CD14-positive monocyte (primary cell): ENCODE results near the gene ZNF79. TPM values are rescaled to one million over a fixed set of nuclear protein-coding genes. Genes with fewer than 3 reads are reported as not detected.

Experiments
- DNase-seq, 3 donors: peaks; one replicate each; pipeline ENCODE4 v3.0.0-alpha.2; 2011 to 2022
- H2AFZ ChIP-seq: 2 replicates; pipeline ENCODE4 v1.6.0; 2012; ENCODE audit warnings: mild to moderate bottlenecking, low read depth, low read length, inconsistent platforms; ENCODE audit not compliant: insufficient read depth, poor library complexity, severe bottlenecking
- H3K27ac ChIP-seq, 2 donors: 1 replicate in 1 of 2; 2 replicates in 1 of 2; pipeline ENCODE4 v1.5.1; 2012 to 2013; ENCODE audit warnings: low read length in 2 of 2, control low read depth in 1 of 2, inconsistent platforms in 1 of 2, low read depth in 1 of 2, mild to moderate bottlenecking in 1 of 2
- H3K27me3 ChIP-seq, 2 donors: one replicate each; pipeline versions ENCODE4 v1.6.0 to v1.6.1; 2011 to 2013; ENCODE audit warnings: low read length in 2 of 2; ENCODE audit not compliant: control insufficient read depth in 2 of 2, insufficient read depth in 2 of 2
- H3K36me3 ChIP-seq, 2 donors: replicated peaks in 1 of 2; 1 replicate in 1 of 2; 2 replicates in 1 of 2; pipeline versions ENCODE4 v1.5.1 to v1.6.1; 2012 to 2013; ENCODE audit warnings: low read length in 2 of 2, control low read depth in 1 of 2, inconsistent platforms in 1 of 2, mild to moderate bottlenecking in 1 of 2; ENCODE audit not compliant: insufficient read depth in 2 of 2, control insufficient read depth in 1 of 2
- H3K4me1 ChIP-seq, 2 donors: 1 replicate in 1 of 2; 2 replicates in 1 of 2; pipeline versions ENCODE4 v1.5.1 to v1.6.1; 2012 to 2013; ENCODE audit warnings: low read length in 2 of 2, control low read depth in 1 of 2, inconsistent platforms in 1 of 2, mild to moderate bottlenecking in 1 of 2, moderate library complexity in 1 of 2; ENCODE audit not compliant: insufficient read depth in 2 of 2, control insufficient read depth in 1 of 2
- H3K4me2 ChIP-seq: replicated peaks from 2 replicates; pipeline ENCODE3; 2012; ENCODE audit warnings: low read length, moderate library complexity, mild to moderate bottlenecking; ENCODE audit not compliant: poor library complexity, severe bottlenecking; ENCODE audit errors: extremely low read depth
- H3K4me3 ChIP-seq, 3 experiments: fragments of 200-600 bp in 1 of 3; sonication (generic) in 1 of 3; replicated peaks in 1 of 3; 1 replicate in 2 of 3; 2 replicates in 1 of 3; pipeline ENCODE4 v1.5.1; 2011 to 2013; ENCODE audit warnings: low read length in 3 of 3, mild to moderate bottlenecking in 3 of 3, control low read depth in 2 of 3, low read depth in 2 of 3, inconsistent platforms in 1 of 3, moderate library complexity in 1 of 3
- H3K79me2 ChIP-seq: 2 replicates; pipeline ENCODE4 v1.6.0; 2012; ENCODE audit warnings: mild to moderate bottlenecking, control low read depth, inconsistent platforms, low read length, moderate library complexity; ENCODE audit not compliant: insufficient read depth
- H3K9ac ChIP-seq: 2 replicates; pipeline ENCODE4 v1.6.0; 2017; ENCODE audit warnings: low read length, mild to moderate bottlenecking; ENCODE audit not compliant: insufficient read depth, poor library complexity, severe bottlenecking
- H3K9me3 ChIP-seq, 2 donors: replicated peaks in 1 of 2; 1 replicate in 1 of 2; 2 replicates in 1 of 2; pipeline versions ENCODE4 v1.5.1 to v1.6.1; 2012 to 2013; ENCODE audit warnings: low read length in 2 of 2, control low read depth in 1 of 2; ENCODE audit not compliant: control insufficient read depth in 1 of 2, insufficient read depth in 1 of 2
- H4K20me1 ChIP-seq: 2 replicates; pipeline ENCODE4 v1.6.0; 2012; ENCODE audit warnings: mild to moderate bottlenecking, low read length, control low read depth, moderate library complexity; ENCODE audit not compliant: insufficient read depth
- H3K27ac Mint-ChIP-seq, 7 donors: one replicate each; pipeline ENCODE4 v1.8.0; 2020; ENCODE audit warnings: mild to moderate bottlenecking in 7 of 7, mixed read lengths in 7 of 7, moderate library complexity in 6 of 7, inconsistent platforms in 2 of 7
- H3K27me3 Mint-ChIP-seq, 3 donors: one replicate each; pipeline ENCODE4 v1.8.0; 2021 to 2022; ENCODE audit warnings: low read depth in 3 of 3, mild to moderate bottlenecking in 3 of 3, mixed read lengths in 3 of 3, moderate library complexity in 3 of 3, inconsistent platforms in 1 of 3
- H3K36me3 Mint-ChIP-seq, 2 donors: one replicate each; pipeline ENCODE4 v1.8.0; 2020; ENCODE audit warnings: mixed read lengths in 2 of 2, inconsistent platforms in 1 of 2, mild to moderate bottlenecking in 1 of 2
- H3K4me1 Mint-ChIP-seq: one replicate; pipeline ENCODE4 v1.8.0; 2020; ENCODE audit warnings: mild to moderate bottlenecking, mixed read lengths
- H3K4me3 Mint-ChIP-seq, 2 donors: one replicate each; pipeline ENCODE4 v1.8.0; 2020; ENCODE audit warnings: mild to moderate bottlenecking in 2 of 2, mixed read lengths in 2 of 2, moderate library complexity in 1 of 2
- H3K9me3 Mint-ChIP-seq, 7 donors: one replicate each; pipeline ENCODE4 v1.8.0; 2020 to 2022; ENCODE audit warnings: mixed read lengths in 7 of 7, mild to moderate bottlenecking in 6 of 7, moderate library complexity in 6 of 7, inconsistent platforms in 2 of 7
- WGBS: methylation state at CpG from one replicate; pipeline ENCODE4 v1.1.5; 2013; ENCODE audit warnings: missing lambda C conversion rate; ENCODE audit not compliant: insufficient coverage; 5-methylcytosine and 5-hydroxymethylcytosine counted together
- intact Hi-C, 2 donors: fragments of 100-400 bp; cut with micrococcal nuclease; formaldehyde crosslinking; loops; one replicate each; pipeline versions ENCODE4 v1.15.0 to v1.15.1; 2023
- polyA plus RNA-seq, 3 donors: library from polyadenylated mRNA; depleted of rRNA in 1 of 3; unstranded in 2 of 3; stranded (reverse) in 1 of 3; fragments of 300-500 nt in 2 of 3; fragments of >200 nt in 1 of 3; fragmentation: Illumina TruSeq in 2 of 3; gene quantifications; 1 replicate in 2 of 3; 2 replicates in 1 of 3; pipeline ENCODE4 v1.2.3, GENCODE V29; 2012 to 2021
- TF ChIP-seq, protein P1 (sequence below): fragments of 200-600 bp; IDR thresholded peaks from one replicate; pipeline ENCODE4 v1.8.0; 2022; ENCODE audit warnings: antibody characterized with exemption, mild to moderate bottlenecking

Gene ZNF79
- polyA plus RNA-seq, 3 donors, result 1.4 to 3.3 (median 2.0) TPM

- Mint-ChIP-seq H3K9me3 (no peaks in the 10 kb centered on the region), H3K4me1 (peaks cover 22% of the 10 kb centered on the region), H3K4me3 (no peak overlapping the region), H3K36me3 (peaks cover 58 to 75% of the 10 kb centered on the region in 2 donors), H3K27me3 (no peaks in the 10 kb centered on the region), H3K27ac (no peak overlapping the region)
- TF ChIP-seq, protein P1, sequence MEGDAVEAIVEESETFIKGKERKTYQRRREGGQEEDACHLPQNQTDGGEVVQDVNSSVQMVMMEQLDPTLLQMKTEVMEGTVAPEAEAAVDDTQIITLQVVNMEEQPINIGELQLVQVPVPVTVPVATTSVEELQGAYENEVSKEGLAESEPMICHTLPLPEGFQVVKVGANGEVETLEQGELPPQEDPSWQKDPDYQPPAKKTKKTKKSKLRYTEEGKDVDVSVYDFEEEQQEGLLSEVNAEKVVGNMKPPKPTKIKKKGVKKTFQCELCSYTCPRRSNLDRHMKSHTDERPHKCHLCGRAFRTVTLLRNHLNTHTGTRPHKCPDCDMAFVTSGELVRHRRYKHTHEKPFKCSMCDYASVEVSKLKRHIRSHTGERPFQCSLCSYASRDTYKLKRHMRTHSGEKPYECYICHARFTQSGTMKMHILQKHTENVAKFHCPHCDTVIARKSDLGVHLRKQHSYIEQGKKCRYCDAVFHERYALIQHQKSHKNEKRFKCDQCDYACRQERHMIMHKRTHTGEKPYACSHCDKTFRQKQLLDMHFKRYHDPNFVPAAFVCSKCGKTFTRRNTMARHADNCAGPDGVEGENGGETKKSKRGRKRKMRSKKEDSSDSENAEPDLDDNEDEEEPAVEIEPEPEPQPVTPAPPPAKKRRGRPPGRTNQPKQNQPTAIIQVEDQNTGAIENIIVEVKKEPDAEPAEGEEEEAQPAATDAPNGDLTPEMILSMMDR, result no peak
- intact Hi-C loops, result loop anchor here (10.0 kb wide), 1 partner anchor 234 kb away; no protein-coding TSS in a partner anchor
- H3K9me3 ChIP-seq, result no peaks in the 10 kb centered on the region
- no peaks in the 10 kb centered on the region for H3K79me2 ChIP-seq
- H4K20me1 ChIP-seq, result no peaks in the 10 kb centered on the region
- WGBS, result 97% methylated on average over 6 of the region's 9 CpGs
- H3K4me2 ChIP-seq, result no peak overlapping the region
- H3K27ac ChIP-seq, result no peak overlapping the region
- H3K4me1 ChIP-seq, result peaks cover 26 to 27% of the 10 kb centered on the region in 2 donors
- no peak for DNase-seq
- H3K36me3 ChIP-seq, result peaks cover 46 to 66% of the 10 kb centered on the region in 2 donors
- H2AFZ ChIP-seq, result no peak overlapping the region
- H3K9ac ChIP-seq, result no peak overlapping the region
- no peak overlapping the region for H3K4me3 ChIP-seq
- H3K27me3 ChIP-seq, result no peaks in the 10 kb centered on the region
These were observed 34.7 kb downstream of the ZNF79 start for GRCh38 chr9:127458921-127459320.

- no peaks in the 10 kb centered on the region for H3K4me1 Mint-ChIP-seq
- WGBS, result 100% methylated on average over 1 of the region's 3 CpGs
- peaks cover 71 to 91% of the 10 kb centered on the region in 2 donors for H3K36me3 ChIP-seq
- no peak overlapping the region for H2AFZ ChIP-seq
- no peaks in the 10 kb centered on the region for H3K27me3 ChIP-seq
- peaks cover 0 to 1% (median 0%) of the 10 kb centered on the region in 7 donors for H3K9me3 Mint-ChIP-seq
- no peak overlapping the region for H3K27ac ChIP-seq
- H3K4me3 Mint-ChIP-seq, result no peak overlapping the region
- no peak for DNase-seq
- no peak overlapping the region for H3K9ac ChIP-seq
- peaks cover 71 to 90% of the 10 kb centered on the region in 2 donors for H3K36me3 Mint-ChIP-seq
- no peaks in the 10 kb centered on the region for H3K27me3 Mint-ChIP-seq
- no peaks in the 10 kb centered on the region for H3K9me3 ChIP-seq
- TF ChIP-seq, protein P1, result no peak
- H3K4me2 ChIP-seq, result no peak overlapping the region
- no peaks in the 10 kb centered on the region for H3K79me2 ChIP-seq
- H3K27ac Mint-ChIP-seq, result no peak overlapping the region
- intact Hi-C loops, result no loop called here
- no peak overlapping the region for H3K4me3 ChIP-seq
- no peaks in the 10 kb centered on the region for H4K20me1 ChIP-seq
- H3K4me1 ChIP-seq, result no peaks in the 10 kb centered on the region
These were observed 39.2 kb downstream of the ZNF79 start for GRCh38 chr9:127463382-127463781.
